Skeletal muscle tissue (tissue), 4 donors: ENCODE measurements around the gene RORB. TPM values are rescaled to one million over a fixed set of nuclear protein-coding genes. Genes with fewer than 3 reads are reported as not detected.

Source experiments
- H3K27ac ChIP-seq: one replicate; pipeline ENCODE4 v1.7.0; 2013; ENCODE audit warnings: mild to moderate bottlenecking, low read depth, low read length, inconsistent platforms
- H3K27me3 ChIP-seq, 3 donors: one replicate each; pipeline ENCODE4 v1.7.0; 2013; ENCODE audit warnings: low read length in 3 of 3; ENCODE audit not compliant: control insufficient read depth in 3 of 3, insufficient read depth in 3 of 3
- H3K36me3 ChIP-seq, 3 donors: one replicate each; pipeline ENCODE4 v1.7.0; 2013; ENCODE audit warnings: low read length in 3 of 3; ENCODE audit not compliant: control insufficient read depth in 3 of 3, insufficient read depth in 3 of 3
- H3K4me1 ChIP-seq, 3 donors: one replicate each; pipeline ENCODE4 v1.7.0; 2013; ENCODE audit warnings: low read length in 3 of 3, mild to moderate bottlenecking in 3 of 3; ENCODE audit not compliant: control insufficient read depth in 3 of 3, insufficient read depth in 3 of 3
- H3K4me3 ChIP-seq, 3 donors: one replicate each; pipeline ENCODE4 v1.7.0; 2013; ENCODE audit warnings: low read length in 3 of 3
- H3K9ac ChIP-seq, 3 donors: one replicate each; pipeline ENCODE4 v1.7.0; 2013; ENCODE audit warnings: low read length in 3 of 3, mild to moderate bottlenecking in 3 of 3, moderate library complexity in 2 of 3, low read depth in 1 of 3
- H3K9me3 ChIP-seq, 3 donors: one replicate each; pipeline ENCODE4 v1.7.0; 2013; ENCODE audit warnings: low read length in 3 of 3; ENCODE audit not compliant: control insufficient read depth in 3 of 3
- total RNA-seq: library from RNA; depleted of rRNA; stranded (reverse); fragments of >200 nt; gene quantifications from one replicate; pipeline ENCODE4 v1.2.3, GENCODE V29; 2014
- donor health status: Osteomylitis.

RORB gene
- total RNA-seq, 1 donor from 2014 or later, result under 0.01 TPM

DNA sequence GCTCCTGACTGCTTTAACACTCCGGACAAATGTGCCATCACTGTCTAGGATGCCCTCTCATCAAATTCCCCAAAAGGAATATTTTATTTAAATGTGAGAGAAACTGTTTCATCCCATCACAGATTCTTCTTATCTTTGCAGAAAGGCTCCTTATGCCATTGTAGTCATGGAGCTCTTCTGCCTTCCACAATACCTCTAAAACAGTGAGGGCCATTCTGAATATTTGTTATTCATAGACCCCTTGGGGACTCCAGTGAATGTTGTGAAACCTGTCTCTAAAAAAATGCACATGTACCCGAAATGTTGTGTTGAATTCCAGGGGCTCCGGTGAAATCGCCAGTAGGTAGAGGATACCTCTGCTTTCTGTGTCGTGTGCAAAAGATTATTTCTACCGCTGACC is 176.9 kb downstream of the RORB start:
- Histone ChIP-seq H3K9ac (no peak overlapping the region), H3K27me3 (no peaks in the 10 kb centered on the region)

DNA sequence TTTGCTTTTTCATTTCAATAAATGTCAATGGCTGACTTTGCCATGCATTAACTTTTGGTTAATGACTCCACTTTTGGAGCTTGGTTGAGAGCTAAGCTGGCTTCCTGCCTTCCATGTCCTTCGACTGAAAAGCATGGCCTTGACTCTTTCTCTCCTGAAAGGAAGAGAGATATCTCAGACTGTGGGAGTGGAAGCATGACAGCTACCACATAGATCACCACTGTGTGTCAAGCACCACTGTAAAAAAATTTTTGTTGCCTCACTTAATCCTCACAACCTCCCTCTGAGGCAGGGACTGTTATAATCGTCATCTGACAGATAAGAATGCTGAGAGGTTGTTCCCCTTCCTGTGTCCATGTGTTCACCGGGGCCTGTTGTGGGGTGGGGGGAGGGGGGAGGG is 184.8 kb downstream of the RORB start:
- no peaks in the 10 kb centered on the region for H3K27me3 ChIP-seq
- no peaks in the 10 kb centered on the region for H3K4me1 ChIP-seq
- H3K36me3 ChIP-seq, result no peaks in the 10 kb centered on the region
- no peaks in the 10 kb centered on the region for H3K9me3 ChIP-seq
- no peak overlapping the region for H3K9ac ChIP-seq
- no peak overlapping the region for H3K27ac ChIP-seq
- H3K4me3 ChIP-seq, result no peak overlapping the region

More for the DNA sequence above, 176.9 kb downstream of the RORB start:
- no peak overlapping the region for H3K4me3 ChIP-seq
- H3K9me3 ChIP-seq, result no peaks in the 10 kb centered on the region
- H3K4me1 ChIP-seq, result peaks cover 0 to 2% (median 0%) of the 10 kb centered on the region in 3 donors
- no peak overlapping the region for H3K27ac ChIP-seq
- no peaks in the 10 kb centered on the region for H3K36me3 ChIP-seq

DNA sequence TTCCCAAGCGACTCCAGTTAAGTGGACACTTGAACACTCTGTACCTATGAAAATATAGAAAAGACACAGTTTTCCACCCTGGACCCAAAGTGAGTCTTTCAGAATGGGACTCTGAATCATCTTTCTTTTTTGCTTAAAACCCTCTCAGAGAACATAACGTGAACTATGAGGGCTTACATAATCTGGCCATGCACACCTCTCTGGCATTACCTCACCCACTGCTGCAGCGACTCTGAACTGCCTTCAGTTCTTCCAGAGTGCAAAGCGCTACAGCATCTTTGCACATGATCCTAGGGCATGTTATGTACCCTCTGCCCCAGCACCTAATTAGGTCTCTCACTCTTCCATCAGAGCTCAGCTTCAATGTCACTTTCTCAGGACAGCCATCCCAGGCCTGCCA is 186.2 kb downstream of the RORB start:
- Histone ChIP-seq H3K9me3 (no peaks in the 10 kb centered on the region), H3K9ac (no peak overlapping the region), H3K4me1 (no peaks in the 10 kb centered on the region), H3K36me3 (no peaks in the 10 kb centered on the region), H3K27ac (no peak overlapping the region), H3K4me3 (no peak overlapping the region), H3K27me3 (no peaks in the 10 kb centered on the region)

- Histone ChIP-seq H3K27ac (no peak overlapping the region), H3K36me3 (no peaks in the 10 kb centered on the region), H3K9ac (no peak overlapping the region), H3K4me3 (no peak overlapping the region), H3K9me3 (no peaks in the 10 kb centered on the region), H3K27me3 (no peaks in the 10 kb centered on the region), H3K4me1 (no peaks in the 10 kb centered on the region)
These were observed 193.9 kb downstream of the RORB start for GRCh38 chr9:74691058-74691457.

- no peaks in the 10 kb centered on the region for H3K27me3 ChIP-seq
- no peaks in the 10 kb centered on the region for H3K4me1 ChIP-seq
- H3K4me3 ChIP-seq, result no peak overlapping the region
- no peaks in the 10 kb centered on the region for H3K36me3 ChIP-seq
- no peaks in the 10 kb centered on the region for H3K9me3 ChIP-seq
- no peak overlapping the region for H3K27ac ChIP-seq
- no peak overlapping the region for H3K9ac ChIP-seq
These were observed 199.4 kb downstream of the RORB start for GRCh38 chr9:74696520-74696919.

DNA sequence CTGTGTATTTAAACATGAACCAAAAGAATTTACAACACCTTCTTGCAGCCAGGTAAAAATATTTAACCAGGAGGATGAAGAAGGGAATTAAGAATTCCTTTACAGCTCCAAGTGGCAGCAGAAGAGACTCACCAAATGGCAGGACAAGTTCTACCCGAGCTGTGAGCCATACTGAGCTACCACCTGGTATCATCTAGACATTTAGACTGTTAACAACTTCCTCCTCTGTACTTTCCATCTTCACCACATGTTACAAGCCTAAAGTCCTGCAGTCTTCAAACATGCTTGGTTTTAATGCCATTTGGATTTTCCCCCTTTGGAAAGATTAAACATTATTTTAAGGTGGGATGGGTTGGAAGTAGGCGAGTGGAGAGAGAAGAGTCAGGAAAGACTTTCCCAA is 200.4 kb downstream of the RORB start:
- Histone ChIP-seq H3K27ac (no peak overlapping the region), H3K27me3 (no peaks in the 10 kb centered on the region), H3K9me3 (no peaks in the 10 kb centered on the region)

GRCh38 chr9:74711341-74711740 is 214.2 kb downstream of the RORB start:
- no peak overlapping the region for H3K4me3 ChIP-seq
- H3K36me3 ChIP-seq, result no peaks in the 10 kb centered on the region
- H3K27me3 ChIP-seq, result peaks cover 0 to 4% (median 0%) of the 10 kb centered on the region in 3 donors
- H3K27ac ChIP-seq, result no peak overlapping the region
- no peaks in the 10 kb centered on the region for H3K9me3 ChIP-seq
- H3K9ac ChIP-seq, result no peak overlapping the region
- H3K4me1 ChIP-seq, result no peaks in the 10 kb centered on the region

More for the DNA sequence above, 200.4 kb downstream of the RORB start:
- H3K9ac ChIP-seq, result no peak overlapping the region
- H3K36me3 ChIP-seq, result no peaks in the 10 kb centered on the region
- no peaks in the 10 kb centered on the region for H3K4me1 ChIP-seq
- no peak overlapping the region for H3K4me3 ChIP-seq

- H3K27ac ChIP-seq, result no peak overlapping the region
- no peak overlapping the region for H3K9ac ChIP-seq
- H3K36me3 ChIP-seq, result no peaks in the 10 kb centered on the region
- H3K9me3 ChIP-seq, result no peaks in the 10 kb centered on the region
- H3K27me3 ChIP-seq, result no peaks in the 10 kb centered on the region
- H3K4me1 ChIP-seq, result no peaks in the 10 kb centered on the region
- H3K4me3 ChIP-seq, result no peak overlapping the region
These were observed 221.6 kb downstream of the RORB start for GRCh38 chr9:74718709-74719108.

- Histone ChIP-seq H3K9ac (no peak overlapping the region), H3K27me3 (no peaks in the 10 kb centered on the region), H3K9me3 (no peaks in the 10 kb centered on the region), H3K27ac (no peak overlapping the region), H3K36me3 (no peaks in the 10 kb centered on the region), H3K4me1 (no peaks in the 10 kb centered on the region), H3K4me3 (no peak overlapping the region)
These were observed 222.2 kb downstream of the RORB start for GRCh38 chr9:74719306-74719705.

- H3K4me1 ChIP-seq, result no peaks in the 10 kb centered on the region
- H3K9me3 ChIP-seq, result no peaks in the 10 kb centered on the region
- H3K4me3 ChIP-seq, result no peak overlapping the region
- H3K36me3 ChIP-seq, result no peaks in the 10 kb centered on the region
- H3K27ac ChIP-seq, result no peak overlapping the region
- no peaks in the 10 kb centered on the region for H3K27me3 ChIP-seq
- no peak overlapping the region for H3K9ac ChIP-seq
These were observed 224.8 kb downstream of the RORB start for GRCh38 chr9:74721696-74722660.
